ENCODE results near the gene L3MBTL2. TPM values are rescaled to one million over a fixed set of nuclear protein-coding genes. Genes with fewer than 3 reads are reported as not detected.
A peak's percentile ranks its signal among the peaks of the same experiment; 100 is the strongest.

The L3MBTL2 gene
- total RNA-seq, 1 experiment from 2014 or later: 25.6 TPM

- TF ChIP-seq CDX4 (CRISPR knock-in tag; IDR thresholded peaks at IDR 0.05; ENCODE audit: borderline replicate concordance): no peak
- no peak for TF ChIP-seq ATF1 (CRISPR knock-in tag; IDR thresholded peaks at IDR 0.05)
- TF ChIP-seq NFATC4 (CRISPR knock-in tag; IDR thresholded peaks at IDR 0.05): no peak
- no peak for TF ChIP-seq NR2C2 (CRISPR knock-in tag; IDR thresholded peaks at IDR 0.05)
- TF ChIP-seq USF2 (CRISPR knock-in tag; IDR thresholded peaks at IDR 0.05): no peak
- TF ChIP-seq SOX15 (CRISPR knock-in tag; IDR thresholded peaks at IDR 0.05): no peak
Observed at GRCh38 chr22:41217553-41218157, 12.5 kb downstream of the L3MBTL2 start (continued).

GRCh38 chr22:41222846-41223507 is 17.9 kb downstream of the L3MBTL2 start:
- peak overlapping the region; percentile 65; the same call in 1 of the 2 replicates for H3K27ac Mint-ChIP-seq
- no peak overlapping the region for H3K4me3 Mint-ChIP-seq
- H3K36me3 Mint-ChIP-seq: peaks cover 54% of the 10 kb centered on the region
- DNase-seq (ENCODE audit: low spot score) (no peak), ATAC-seq (no peak)
- POLR2A ChIA-PET: no interaction called here
- CTCF ChIA-PET: interaction anchor here (0.5 to 0.9 kb wide), 3 partner anchors 15 to 320 kb away, joined by 3 to 4 read pairs (median 3); no protein-coding TSS in a partner anchor
- peaks cover 1% of the 10 kb centered on the region for H3K4me1 Mint-ChIP-seq
- no peaks in the 10 kb centered on the region for H3K27me3 Mint-ChIP-seq (ENCODE audit: low read depth)
- no peaks in the 10 kb centered on the region for H3K9me3 Mint-ChIP-seq
- TF ChIP-seq RELA (CRISPR knock-in tag; IDR thresholded peaks at IDR 0.05; ENCODE audit: borderline replicate concordance) (no peak), SMAD4 (CRISPR knock-in tag; IDR thresholded peaks at IDR 0.05) (no peak), TEAD4 (CRISPR knock-in tag; IDR thresholded peaks at IDR 0.05) (no peak), ZSCAN18 (CRISPR knock-in tag; IDR thresholded peaks at IDR 0.05) (no peak), PRDM15 (CRISPR knock-in tag; IDR thresholded peaks at IDR 0.05) (no peak), ATF2 (CRISPR knock-in tag; IDR thresholded peaks at IDR 0.05; ENCODE audit: borderline replicate concordance, low read depth) (no peak), PREB (CRISPR knock-in tag; IDR thresholded peaks at IDR 0.05; ENCODE audit: borderline replicate concordance) (no peak), MXD4 (CRISPR knock-in tag; IDR thresholded peaks at IDR 0.05; ENCODE audit: borderline replicate concordance) (no peak), USF1 (CRISPR knock-in tag; IDR thresholded peaks at IDR 0.05) (no peak), MAX (CRISPR knock-in tag; IDR thresholded peaks at IDR 0.05) (no peak), KAT7 (CRISPR knock-in tag; IDR thresholded peaks at IDR 0.05; ENCODE audit: borderline replicate concordance) (no peak), ELF4 (CRISPR knock-in tag; IDR thresholded peaks at IDR 0.05; ENCODE audit: low read depth) (no peak), CREB1 (CRISPR knock-in tag; IDR thresholded peaks at IDR 0.05) (no peak), MYBL2 (CRISPR knock-in tag; IDR thresholded peaks at IDR 0.05) (no peak), USF2 (CRISPR knock-in tag; IDR thresholded peaks at IDR 0.05) (no peak), NFYB (CRISPR knock-in tag; conservative IDR thresholded peaks at IDR 0.05; ENCODE audit: low read depth) (no peak), CTCF (IDR thresholded peaks at IDR 0.05) (no peak)
